GM18498 (cell line): ENCODE results near the gene SIPA1L3.

Experiments used
- ATAC-seq: cut with Tn5 transposase; IDR thresholded peaks from one replicate; pipeline ENCODE4 v1.9.1; 2021; ENCODE audit warnings: mild to moderate bottlenecking, moderate library complexity; ENCODE audit not compliant: unreplicated experiment

The SIPA1L3 gene

DNA sequence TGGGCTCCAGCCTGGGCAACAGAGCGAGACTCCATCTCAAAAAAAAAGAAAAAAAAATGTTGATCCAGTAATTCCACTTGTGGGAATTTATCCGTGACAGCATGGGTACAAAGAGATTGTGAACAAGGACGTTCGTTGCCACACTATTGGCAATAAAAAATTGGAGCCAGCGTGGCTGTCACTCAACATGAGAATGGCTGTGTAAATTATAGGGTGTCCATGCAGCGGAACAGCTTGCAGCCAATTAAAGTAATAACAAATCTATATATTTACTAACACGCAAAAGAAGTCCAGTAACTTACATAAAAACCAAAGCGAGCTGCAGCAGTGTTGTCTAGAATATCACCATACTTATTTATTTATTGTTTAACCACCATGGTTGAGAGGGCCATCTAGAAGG lies 297.7 kb downstream of the SIPA1L3 start:
- ATAC-seq, result no peak

DNA sequence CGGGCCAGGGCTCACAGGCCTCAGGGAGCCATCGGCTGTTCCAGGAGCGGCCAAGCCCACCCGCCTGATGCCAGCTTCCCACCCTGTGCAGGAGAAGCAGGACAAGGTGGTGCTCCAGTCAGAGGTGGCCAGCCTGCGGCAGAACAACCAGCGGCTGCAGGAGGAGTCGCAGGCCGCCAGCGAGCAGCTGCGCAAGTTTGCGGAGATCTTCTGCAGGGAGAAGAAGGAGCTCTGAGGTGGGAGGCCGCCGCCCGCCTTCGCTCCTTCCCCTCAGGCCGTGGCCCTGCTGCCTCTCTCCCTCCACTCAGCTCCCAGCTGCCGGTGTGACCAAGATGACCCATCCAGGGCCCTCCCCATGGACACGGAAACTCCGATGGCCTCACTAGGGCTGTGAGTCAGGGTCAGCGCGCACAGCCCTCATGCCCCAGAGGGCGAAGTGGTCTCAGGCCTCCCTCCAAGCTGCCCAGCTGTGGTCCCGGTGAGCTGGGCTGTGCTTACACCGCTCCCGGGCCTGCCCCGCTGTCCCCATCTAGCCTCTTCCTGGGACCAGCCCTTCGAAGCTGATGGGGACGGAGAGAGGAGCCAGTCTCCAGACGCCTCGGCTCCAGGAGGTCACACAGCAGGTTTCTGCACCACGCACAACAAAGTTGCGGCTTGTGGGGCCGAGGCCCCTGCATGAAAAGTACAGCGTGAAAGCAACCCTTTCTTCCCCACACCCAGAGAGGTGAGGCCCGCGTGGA lies 299.2 kb downstream of the SIPA1L3 start:
- ATAC-seq, result no peak

DNA sequence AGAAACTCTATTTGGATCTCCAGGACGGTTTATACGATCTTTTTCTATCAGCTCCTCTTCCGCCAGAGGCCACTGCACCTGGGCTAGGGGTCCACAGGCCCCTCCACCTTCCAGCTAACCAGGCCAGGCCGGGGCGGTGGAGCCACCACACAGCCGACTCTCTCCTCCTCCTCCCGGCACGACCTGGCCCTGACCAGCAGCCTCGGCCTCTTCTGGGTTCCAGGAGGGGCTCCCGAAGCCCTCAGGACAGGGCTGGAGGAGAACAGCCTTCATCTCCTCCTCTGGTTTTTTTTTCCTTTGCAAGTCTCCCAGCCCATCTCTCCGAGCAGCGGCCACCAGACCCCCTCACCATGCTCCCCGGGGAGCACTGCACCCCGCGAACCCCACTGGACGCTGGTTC lies 299.9 kb downstream of the SIPA1L3 start:
- no peak for ATAC-seq

DNA sequence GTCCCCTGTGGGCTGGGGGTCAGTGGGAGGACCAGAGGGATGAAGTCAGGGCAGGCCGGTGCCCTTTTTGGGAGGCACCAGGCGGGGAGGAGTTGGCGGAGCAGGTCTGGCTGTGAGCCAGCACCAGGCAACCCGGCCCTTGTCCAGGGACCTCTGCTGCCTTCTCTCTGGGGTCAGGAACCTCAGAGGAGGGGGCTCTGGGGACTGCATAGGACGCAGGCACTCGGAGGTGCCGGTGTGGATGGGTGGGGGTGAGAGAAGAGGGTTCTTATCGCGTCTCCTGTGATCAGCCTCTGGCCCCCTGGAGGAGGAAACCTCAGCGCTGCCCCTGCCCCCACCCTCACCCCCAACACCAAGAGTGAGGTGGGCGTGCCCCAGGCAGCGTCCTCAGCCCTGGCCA lies 300.5 kb downstream of the SIPA1L3 start:
- no peak for ATAC-seq

DNA sequence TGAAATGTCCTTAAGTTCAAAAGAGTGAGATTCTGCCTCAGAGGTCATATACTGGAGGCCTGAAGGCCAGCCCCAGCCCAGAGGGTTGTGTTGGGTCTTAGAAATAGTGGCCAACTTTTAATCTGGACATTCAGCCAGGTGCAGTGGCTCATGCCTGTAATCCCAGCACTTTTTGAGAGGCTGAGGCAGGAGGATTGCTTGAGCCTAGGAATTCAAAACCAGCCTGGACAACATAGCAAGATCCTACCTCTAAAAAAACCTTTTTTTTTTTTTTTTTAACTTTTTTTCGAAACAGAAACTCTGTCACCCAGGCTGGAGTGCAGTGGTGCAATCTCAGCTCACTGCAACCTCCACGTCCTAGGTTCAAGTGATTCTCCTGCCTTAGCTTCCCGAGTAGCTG lies 301.6 kb downstream of the SIPA1L3 start:
- no peak for ATAC-seq

DNA sequence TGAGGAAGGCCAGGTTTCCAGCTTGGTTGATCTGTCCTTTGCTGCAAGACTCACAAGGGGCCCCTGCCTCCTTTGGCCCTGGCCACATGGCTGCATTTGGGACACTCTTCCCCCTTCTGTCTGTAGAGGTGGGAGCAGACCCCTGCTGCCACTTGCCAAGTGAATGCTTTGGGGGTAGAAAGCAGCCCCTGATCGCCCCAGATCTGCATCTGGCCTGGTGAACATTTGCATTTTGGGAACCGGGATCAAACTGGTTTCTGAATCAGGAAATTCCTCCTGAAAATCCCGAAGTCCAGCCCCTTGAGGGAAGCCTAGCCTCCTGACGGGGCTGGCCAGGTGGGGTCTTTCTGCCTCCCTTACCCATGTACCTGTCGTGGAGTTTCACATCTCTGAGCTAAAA lies 302.1 kb downstream of the SIPA1L3 start:
- no peak for ATAC-seq

DNA sequence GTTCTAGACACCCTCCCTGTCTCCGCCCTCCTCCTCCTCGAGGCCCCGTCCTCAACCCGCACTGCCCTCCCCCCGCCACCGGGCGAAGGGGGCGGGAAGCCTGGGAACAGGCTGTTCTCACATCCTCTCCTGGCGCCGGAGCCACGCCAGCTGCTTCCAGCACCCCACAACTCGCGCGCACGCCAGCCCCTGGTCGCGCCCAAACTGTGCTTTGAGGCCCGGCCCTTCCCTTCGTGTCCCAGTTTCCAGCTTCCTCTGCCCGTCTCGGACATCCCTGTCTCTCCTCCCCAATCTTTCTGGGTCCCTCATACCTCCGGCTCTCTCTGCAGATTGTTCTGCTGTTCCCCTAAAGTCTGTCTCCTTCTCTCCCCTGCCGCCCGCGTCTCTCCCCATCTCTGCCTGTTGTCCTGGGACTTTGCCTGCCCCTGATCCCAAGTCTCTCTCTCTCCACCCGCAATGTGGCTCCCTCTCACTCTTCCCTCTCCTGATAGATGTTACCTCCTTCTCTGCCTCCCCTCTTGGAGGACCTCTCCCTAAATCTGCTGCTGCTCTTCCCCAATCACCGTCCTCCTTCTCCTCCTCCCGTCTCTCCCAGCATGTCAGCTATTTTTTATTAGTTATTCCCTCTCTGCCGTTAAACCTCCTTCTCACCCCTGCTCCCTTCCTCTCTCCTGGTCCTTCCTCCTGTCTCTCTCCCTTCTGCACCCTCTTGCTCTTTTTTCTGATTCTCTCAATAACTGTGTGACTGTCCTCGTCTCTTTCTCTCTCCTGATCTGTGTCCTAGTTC lies 302.9 kb downstream of the SIPA1L3 start:
- no peak for ATAC-seq

DNA sequence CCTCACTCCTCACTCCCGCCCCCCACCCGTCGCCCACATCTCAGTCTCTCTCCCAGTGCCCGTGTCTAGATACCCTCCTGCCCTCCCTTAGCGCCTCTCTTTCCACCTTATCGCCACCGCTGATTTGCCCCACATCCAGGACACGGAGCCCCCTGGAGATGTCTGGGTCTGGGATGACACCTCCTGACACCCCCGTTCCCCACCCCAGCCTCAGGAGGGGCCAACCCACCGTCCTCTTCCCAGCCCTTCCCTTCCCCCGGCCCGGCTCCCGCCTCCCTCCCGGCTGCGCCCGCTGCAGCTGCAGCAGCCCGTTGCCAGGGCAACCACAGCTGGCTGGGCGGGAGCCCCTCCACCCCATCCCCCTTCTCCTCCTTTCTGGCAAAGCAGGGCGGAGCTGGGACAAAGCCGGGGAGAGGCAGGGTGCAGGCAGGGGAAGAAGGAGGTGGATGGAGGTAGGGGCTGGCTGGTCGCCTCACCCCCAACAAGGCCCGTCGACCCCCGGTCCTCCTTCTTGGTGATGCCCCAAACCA lies 303.5 kb downstream of the SIPA1L3 start:
- ATAC-seq, result no peak

DNA sequence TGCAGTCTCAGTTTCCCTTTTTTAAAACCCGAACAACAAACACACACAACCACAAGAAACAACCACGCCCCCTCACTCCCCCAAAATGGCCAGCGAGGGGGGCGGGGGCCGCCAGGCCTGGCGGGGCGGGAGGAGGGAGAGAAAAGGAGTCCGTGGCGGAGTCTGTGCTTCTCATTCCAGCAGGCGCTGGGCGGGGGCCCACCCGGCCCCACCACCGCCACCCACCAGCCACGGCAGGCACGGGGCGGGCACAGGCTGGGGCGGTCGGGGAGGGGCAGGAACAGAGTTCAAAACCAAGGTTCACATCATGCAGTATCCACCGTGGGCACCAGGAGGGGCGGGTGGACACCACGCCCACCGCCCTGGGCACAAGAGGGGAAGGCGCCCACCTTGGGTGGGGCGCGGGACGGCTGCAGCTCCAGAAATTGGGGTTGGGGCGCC lies 304.2 kb downstream of the SIPA1L3 start:
- ATAC-seq, result no peak

DNA sequence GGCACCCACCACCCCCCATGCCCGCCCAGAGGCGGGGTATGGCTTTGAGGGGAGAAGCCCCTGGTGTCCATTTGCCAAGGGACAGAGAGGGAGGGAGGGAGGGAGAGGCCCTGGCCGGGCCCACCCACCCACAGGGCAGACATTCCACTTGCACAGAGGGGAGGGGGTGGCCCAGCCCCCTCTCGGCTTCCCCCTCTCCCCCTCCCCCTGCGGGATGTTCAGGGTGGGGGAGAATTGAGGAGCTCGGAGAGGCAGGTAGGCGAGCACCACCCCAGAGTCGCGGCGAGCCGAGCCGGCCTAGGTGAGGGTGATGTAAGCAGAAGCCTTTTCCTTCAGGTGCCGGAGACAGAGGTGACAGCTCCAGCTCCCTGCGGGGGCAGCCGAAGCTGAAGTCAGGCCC lies 304.8 kb downstream of the SIPA1L3 start:
- ATAC-seq, result no peak

DNA sequence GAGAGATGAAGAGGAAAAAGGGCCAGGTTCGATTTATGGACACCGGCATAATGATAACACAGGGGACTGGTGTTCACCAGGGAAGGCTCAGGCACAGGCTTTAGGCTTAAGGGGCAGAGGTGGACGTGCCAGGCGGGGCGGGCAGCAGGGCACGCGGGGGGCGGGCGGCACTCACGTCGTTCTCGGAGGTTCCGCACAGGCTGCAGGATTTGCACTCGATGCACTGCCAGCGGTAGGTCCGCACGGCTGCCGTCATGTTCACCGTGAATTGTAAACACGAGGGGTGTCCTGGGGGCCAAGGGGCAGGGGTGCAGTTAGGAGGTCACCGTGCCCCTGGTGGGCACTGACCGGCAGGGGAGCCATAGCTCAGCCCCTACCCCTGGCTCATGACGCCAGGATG lies 306.5 kb downstream of the SIPA1L3 start:
- no peak for ATAC-seq

DNA sequence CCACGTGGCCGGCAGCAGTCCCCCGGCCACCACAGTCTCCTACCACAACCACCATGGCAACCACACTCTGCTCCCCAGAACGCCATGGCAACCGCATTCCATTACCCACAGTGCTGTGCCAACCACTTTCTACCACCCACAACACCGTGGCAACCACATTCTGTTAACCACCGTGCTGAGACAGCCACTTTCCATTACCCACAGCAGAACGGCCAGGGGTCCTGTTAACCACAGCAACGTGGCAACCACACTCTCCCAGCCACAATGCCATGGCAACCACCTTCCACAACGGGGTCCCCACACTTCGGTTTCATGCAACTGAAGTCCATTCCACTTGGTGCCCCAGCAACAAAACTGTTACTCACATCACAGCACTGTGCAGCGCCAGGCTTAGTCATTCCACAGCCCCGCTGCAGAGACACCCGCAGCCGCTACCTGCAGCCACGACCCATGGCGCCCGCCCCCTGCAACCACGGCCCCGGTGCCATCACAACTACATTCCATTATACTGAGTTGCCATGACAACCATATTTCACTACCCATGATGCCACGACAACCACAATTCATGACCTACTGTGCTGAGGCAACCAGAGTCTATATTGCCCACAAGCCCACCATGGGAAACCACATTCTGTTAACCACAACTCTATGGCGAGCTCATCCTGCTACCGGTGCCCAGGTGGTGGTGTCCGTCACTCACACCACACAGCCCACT lies 307.1 kb downstream of the SIPA1L3 start:
- peak; percentile 62 for ATAC-seq

DNA sequence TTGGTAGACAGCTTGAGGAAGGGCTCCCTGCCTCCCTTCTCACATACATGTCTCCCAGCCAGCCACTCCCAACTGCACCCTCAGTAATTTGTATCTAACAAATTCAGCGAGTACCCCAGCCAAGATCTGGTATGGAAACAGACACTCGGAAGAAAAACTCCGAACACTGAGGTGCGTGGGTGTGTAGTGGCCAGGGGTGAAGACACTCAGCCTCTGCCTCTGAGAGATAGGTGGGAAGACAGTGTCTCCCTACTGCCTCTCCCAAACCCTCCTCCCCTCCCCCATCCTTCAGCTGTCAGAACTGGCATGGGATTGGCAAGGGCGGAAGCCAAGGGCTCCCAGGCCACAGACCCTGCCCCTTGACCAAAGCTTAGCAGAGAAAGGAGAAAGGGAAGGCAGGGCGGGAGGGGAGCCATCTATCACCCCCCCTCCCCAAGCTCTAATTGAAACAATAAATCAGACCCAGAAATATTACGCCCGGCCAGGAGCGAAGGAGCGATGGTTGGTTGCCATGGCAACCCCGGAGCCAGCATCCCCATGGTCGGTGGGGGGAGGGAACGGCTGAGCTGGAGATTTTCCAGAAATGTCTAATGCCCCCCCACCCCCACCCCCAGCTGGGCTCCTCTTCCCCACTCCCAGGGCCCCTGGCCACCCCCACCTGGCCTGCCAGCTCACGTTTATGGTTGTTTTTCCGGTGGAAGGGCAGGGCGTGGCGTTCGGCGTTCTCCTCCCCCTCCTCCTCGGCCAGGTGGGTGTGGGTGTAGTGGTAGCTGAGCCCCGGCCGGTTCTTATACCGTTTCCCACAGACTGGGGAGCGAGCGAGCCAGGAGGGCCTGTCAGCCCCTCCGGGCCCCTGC lies 310.0 kb downstream of the SIPA1L3 start:
- no peak for ATAC-seq

DNA sequence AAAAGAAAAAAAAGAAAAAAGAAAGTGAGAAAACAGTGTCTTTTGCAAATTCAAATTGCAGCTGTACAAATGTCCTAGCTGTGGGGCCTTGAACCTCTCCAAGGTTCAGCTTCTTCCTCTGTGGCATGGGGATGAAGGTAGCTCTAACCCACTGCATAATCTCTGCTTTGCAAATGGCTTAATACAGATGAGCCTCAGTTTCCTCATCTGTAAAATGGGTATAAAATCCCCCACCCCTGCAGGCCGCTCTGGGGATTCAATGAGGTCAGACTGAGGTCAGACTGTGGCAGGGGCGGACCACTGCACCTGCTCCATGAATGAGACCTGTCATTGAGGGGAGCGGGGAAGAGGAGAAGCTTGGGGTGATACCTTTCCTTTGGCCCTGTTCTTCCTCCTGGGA lies 311.2 kb downstream of the SIPA1L3 start:
- ATAC-seq, result no peak

DNA sequence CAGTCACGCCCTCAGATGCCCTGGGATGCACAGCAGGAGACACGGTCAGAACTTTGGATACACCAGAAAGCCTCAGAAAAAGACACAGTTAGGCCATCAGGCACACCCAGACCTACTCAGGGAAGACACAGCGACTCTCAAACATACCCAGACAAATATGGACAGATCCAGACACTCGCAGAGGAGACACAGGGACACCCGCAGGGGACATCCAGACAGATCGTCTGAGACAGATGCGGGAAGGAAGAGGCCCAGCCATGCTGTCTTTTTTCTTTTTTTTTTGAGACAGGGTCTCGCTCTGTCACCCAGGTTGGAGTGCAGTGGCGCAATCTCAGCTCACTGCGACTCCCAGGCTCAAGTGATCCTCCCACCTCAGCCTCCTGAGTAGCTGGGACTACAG lies 312.2 kb downstream of the SIPA1L3 start:
- no peak for ATAC-seq

DNA sequence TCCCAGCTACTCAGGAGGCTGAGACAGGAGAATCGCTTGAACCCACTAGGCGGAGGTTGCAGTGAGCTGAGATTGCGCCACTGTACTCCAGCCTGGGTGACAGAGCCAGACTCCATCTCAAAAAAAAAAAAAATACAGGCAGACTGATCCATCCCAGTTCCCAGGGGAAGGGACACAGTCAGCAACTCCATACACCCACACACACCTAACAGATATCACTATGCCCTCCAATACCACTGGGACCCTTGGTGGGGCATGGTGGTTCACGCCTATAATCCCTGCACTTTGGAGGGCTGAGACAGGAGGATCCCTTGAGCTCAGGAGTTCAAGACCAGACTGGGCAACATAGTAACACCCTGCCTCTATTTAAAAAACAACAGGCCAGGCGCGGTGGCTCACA lies 314.4 kb downstream of the SIPA1L3 start:
- ATAC-seq, result no peak

DNA sequence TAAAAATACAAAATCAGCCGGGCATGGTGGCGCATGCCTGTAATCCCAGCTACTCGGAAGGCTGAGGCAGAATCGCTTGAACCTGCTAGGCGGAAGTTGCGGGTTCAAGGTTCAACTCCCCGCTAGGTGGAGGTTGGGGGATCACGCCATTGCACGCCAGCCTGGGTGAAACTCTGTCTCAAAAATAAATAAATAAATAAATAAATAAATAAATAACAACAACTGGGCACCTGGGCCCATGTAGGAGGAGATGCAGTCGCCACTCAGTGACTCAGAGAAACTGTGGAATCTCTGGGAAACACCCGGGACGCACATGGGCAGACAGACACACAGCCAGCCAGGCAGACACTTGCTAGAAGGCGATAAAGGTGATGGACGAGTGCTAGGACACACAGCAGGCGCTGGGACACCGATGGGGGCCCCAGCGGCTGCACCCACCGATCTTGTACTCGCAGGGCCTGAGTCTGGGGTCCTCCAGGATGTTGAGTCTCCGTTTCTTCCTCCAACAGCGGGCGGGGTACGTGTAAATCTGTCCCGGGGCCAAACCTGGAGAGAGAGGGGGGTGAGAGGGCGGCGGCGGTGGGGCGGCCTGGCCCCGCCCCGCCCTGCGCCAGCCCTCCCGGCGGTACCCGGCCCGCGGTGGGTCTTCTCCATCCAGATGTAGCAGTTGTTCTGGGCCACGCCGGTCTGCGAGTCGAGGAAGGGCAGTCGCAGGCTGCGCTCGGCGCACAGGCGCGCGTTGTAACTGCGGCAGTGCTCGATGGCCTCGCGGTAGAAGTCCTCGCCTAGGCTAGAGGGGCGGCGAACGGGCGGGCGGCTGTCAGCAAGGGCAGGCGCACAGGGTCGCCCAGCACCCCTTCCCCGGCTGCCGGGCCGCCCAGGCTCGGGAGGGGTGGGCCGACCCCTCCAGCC lies 315.2 kb downstream of the SIPA1L3 start:
- no peak for ATAC-seq

DNA sequence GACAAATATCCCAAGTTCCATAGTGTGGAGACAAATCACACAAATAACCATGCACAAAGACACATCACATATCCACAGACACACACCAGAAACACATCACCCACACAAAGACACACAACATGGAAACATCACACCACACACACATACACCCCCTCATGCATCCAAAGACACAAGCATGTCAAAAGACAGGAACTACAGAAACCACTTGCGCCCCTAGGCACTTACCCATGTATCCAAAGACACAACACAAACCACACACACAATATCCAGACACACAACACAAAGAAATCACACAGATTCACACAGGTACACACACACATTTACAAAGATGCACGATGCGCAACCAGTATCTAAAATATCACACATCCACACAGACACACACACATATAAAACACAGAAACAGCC lies 316.1 kb downstream of the SIPA1L3 start:
- no peak for ATAC-seq

DNA sequence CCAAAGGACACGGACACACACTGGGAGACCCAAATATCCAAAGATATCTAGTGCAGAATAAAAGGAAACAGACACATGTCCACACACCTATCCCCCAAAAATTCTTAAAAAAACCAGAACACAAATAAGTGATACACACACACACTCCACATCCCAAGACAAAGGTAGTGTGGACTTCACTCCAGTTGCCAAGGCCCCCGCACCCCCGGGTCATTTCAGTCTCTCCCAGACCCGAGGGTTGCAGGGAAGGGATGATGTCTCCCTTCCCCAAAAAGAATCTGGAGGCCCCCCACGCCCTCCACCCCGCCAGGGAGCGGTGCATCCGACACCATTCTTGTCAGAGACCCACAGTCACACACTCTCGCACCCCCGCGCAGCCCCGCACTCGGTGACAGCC lies 316.6 kb downstream of the SIPA1L3 start:
- ATAC-seq, result no peak
